ENCODE measurements around the gene ACAP3. TPM values are rescaled to one million over a fixed set of nuclear protein-coding genes. Genes with fewer than 3 reads are reported as not detected.

ACAP3 gene
- total and polyA plus RNA-seq, 4 experiments from 2014 or later, result 5.4 to 65.6 (median 33.3) TPM

DNA sequence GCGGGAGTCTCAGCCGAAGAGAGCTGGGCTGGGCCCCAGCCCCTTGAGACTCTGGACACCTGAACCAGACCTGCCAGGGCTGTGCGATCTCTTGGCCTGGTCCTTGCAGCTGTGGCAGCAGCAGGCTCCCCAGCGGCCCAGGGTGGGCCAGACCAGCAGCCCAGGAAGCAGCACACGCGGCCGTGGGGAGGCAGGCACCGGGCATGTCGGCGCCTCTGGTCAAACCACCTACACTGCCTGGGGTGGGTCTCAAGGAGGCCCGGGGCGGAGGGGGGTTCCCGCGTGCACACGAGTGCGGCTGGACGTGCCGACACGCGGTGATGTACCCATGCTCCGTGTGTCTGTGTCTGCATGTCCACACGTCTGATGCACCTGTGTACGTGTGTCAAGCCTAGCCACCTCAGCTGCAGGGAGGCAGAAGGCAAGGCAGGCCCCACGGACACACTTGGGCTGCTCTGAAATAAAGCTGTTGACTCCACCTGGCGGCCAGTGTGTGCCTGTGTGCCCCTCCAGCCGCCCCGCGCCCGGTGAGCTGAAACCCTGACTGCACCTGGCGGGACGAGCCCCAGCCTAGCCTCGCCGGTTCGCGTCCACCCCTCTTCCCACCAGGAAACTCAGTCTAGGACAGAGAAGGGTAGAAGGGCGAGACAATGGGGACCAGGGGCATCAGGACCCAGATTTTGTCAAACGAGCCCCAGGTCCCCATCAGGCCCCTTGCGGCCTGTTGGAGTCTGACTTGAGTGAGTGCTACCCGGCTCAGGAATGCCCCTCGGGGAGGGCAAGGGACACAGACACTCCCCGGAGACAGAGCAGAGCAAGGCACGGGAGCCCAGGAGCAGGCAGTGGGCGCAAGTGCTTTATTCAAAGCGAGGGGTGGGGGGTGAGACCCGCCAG is 15.9 kb downstream of the ACAP3 start:
- peak overlapping the region in 1 of 7 donors; percentile 16 for H3K27ac Mint-ChIP-seq
- Histone ChIP-seq H3K27me3 (ENCODE audit: insufficient read depth, low read length) (no peaks in the 10 kb centered on the region), H3K27ac (ENCODE audit: low read depth, low read length) (no peak overlapping the region), H3K9me3 (ENCODE audit: control insufficient read depth in 1 of 2, low read length in 2 of 2) (no peaks in the 10 kb centered on the region), H3K36me3 (ENCODE audit: insufficient read depth, low read length) (no peaks in the 10 kb centered on the region), H3K4me1 (ENCODE audit: insufficient read depth, low read length) (no peaks in the 10 kb centered on the region), H3K4me3 (ENCODE audit: low read length in 2 of 2) (no peak overlapping the region)
- H3K27me3 Mint-ChIP-seq, result no peaks in the 10 kb centered on the region
- H3K4me3 Mint-ChIP-seq, result no peak overlapping the region
- ChIA-PET POLR2A (ENCODE audit: partially characterized antibody) (interaction anchor here (0.6 to 1.6 kb wide), 3 partner anchors 14 to 170 kb away, joined by 3 to 9 read pairs (median 3); no protein-coding TSS in a partner anchor), CTCF (ENCODE audit: partially characterized antibody) (interaction anchor here (0.6 to 3.2 kb wide), 7 partner anchors 61 to 307 kb away, joined by 3 to 57 read pairs (median 3); no protein-coding TSS in a partner anchor)
- no peaks in the 10 kb centered on the region for H3K9me3 Mint-ChIP-seq
- no peaks in the 10 kb centered on the region for H3K36me3 Mint-ChIP-seq
- intact Hi-C loops (cut with micrococcal nuclease), result loop anchor here (1.0 to 5.0 kb wide), 2 partner anchors 169 to 309 kb away; partner anchors contain the start of gene PERM1
- peak; percentile 60 to 71 (median 69) for DNase-seq
- H3K4me1 Mint-ChIP-seq, result peaks cover 0 to 3% (median under 1%) of the 10 kb centered on the region in 4 donors

DNA sequence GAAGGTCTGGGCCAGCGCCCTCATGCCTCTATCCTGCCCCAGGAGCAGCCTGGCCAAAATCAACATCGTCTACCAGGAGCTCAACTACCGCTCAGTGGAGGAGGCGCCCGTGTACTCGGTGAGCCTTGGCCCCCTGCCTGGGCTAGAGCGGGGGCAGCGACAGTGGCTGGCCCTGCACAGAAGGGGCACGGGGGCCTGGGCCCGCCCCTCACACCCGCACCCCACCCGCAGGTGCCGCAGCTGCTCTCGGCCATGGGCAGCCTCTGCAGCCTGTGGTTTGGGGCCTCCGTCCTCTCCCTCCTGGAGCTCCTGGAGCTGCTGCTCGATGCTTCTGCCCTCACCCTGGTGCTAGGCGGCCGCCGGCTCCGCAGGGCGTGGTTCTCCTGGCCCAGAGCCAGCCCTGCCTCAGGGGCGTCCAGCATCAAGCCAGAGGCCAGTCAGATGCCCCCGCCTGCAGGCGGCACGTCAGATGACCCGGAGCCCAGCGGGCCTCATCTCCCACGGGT is 16.7 kb downstream of the ACAP3 start:
- Mint-ChIP-seq H3K27me3 (no peaks in the 10 kb centered on the region), H3K4me3 (no peak overlapping the region), H3K36me3 (no peaks in the 10 kb centered on the region), H3K4me1 (peaks cover 0 to 3% (median under 1%) of the 10 kb centered on the region in 4 donors), H3K27ac (no peak overlapping the region), H3K9me3 (no peaks in the 10 kb centered on the region)
- intact Hi-C loops (cut with micrococcal nuclease), result loop anchor here (5.0 kb wide), 1 partner anchor 309 kb away; the partner anchor contains the start of gene PERM1
- H3K36me3 ChIP-seq (ENCODE audit: insufficient read depth, low read length), result no peaks in the 10 kb centered on the region
- peak in 1 of 5 donors; percentile 14 for DNase-seq
- H3K9me3 ChIP-seq (ENCODE audit: control insufficient read depth in 1 of 2, low read length in 2 of 2), result no peaks in the 10 kb centered on the region
- H3K4me1 ChIP-seq (ENCODE audit: insufficient read depth, low read length), result no peaks in the 10 kb centered on the region
- CTCF ChIA-PET (ENCODE audit: partially characterized antibody), result interaction anchor here (0.7 to 3.2 kb wide), 7 partner anchors 9 to 307 kb away, joined by 3 to 57 read pairs (median 3); no protein-coding TSS in a partner anchor
- POLR2A ChIA-PET (ENCODE audit: partially characterized antibody), result interaction anchor here (0.6 to 1.6 kb wide), 4 partner anchors 14 to 169 kb away, joined by 3 to 9 read pairs (median 3); partner anchors contain the start of gene UBE2J2
- H3K4me3 ChIP-seq (ENCODE audit: low read length in 2 of 2), result no peak overlapping the region
- H3K27ac ChIP-seq (ENCODE audit: low read depth, low read length), result no peak overlapping the region
- no peaks in the 10 kb centered on the region for H3K27me3 ChIP-seq (ENCODE audit: insufficient read depth, low read length)

DNA sequence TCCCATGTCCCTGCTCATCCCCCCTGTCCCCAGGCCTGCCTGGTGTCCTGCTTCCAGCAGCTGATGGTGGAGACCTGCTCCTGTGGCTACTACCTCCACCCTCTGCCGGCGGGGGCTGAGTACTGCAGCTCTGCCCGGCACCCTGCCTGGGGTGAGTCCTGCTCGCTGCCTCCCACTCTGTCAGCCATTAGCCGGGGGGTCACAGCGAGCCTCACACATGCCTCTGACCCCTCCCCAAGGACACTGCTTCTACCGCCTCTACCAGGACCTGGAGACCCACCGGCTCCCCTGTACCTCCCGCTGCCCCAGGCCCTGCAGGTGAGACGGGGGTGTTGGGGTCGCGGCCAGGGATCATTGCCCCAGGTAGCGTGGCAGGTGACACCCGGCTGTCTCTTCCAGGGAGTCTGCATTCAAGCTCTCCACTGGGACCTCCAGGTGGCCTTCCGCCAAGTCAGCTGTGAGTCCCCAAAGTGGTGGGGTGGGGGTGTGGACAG is 17.4 kb downstream of the ACAP3 start:
- peaks cover 0 to 3% (median under 1%) of the 10 kb centered on the region in 4 donors for H3K4me1 Mint-ChIP-seq
- no peaks in the 10 kb centered on the region for H3K9me3 Mint-ChIP-seq
- H3K27me3 Mint-ChIP-seq, result no peaks in the 10 kb centered on the region
- H3K27ac Mint-ChIP-seq, result no peak overlapping the region
- ChIA-PET CTCF (ENCODE audit: partially characterized antibody) (interaction anchor here (0.7 to 3.2 kb wide), 4 partner anchors 8 to 306 kb away, joined by 3 to 57 read pairs (median 4); no protein-coding TSS in a partner anchor), POLR2A (ENCODE audit: partially characterized antibody) (interaction anchor here (0.7 kb wide), 1 partner anchor 17 kb away, joined by 3 read pairs; the partner anchor contains the start of gene UBE2J2)
- Histone ChIP-seq H3K27me3 (ENCODE audit: insufficient read depth, low read length) (no peaks in the 10 kb centered on the region), H3K4me3 (ENCODE audit: low read length in 2 of 2) (no peak overlapping the region), H3K4me1 (ENCODE audit: insufficient read depth, low read length) (no peaks in the 10 kb centered on the region), H3K9me3 (ENCODE audit: control insufficient read depth in 1 of 2, low read length in 2 of 2) (no peaks in the 10 kb centered on the region), H3K36me3 (ENCODE audit: insufficient read depth, low read length) (no peaks in the 10 kb centered on the region), H3K27ac (ENCODE audit: low read depth, low read length) (no peak overlapping the region)
- peak; percentile 40 to 71 (median 56) for DNase-seq
- H3K4me3 Mint-ChIP-seq, result no peak overlapping the region
- intact Hi-C loops (cut with micrococcal nuclease), result loop anchor here (5.0 kb wide), 1 partner anchor 308 kb away; the partner anchor contains the start of gene PERM1
- no peaks in the 10 kb centered on the region for H3K36me3 Mint-ChIP-seq

GRCh38 chr1:1287288-1288110 is 20.2 kb downstream of the ACAP3 start:
- no peaks in the 10 kb centered on the region for H3K27me3 Mint-ChIP-seq
- Histone ChIP-seq H3K36me3 (ENCODE audit: insufficient read depth, low read length) (no peaks in the 10 kb centered on the region), H3K27me3 (ENCODE audit: insufficient read depth, low read length) (no peaks in the 10 kb centered on the region), H3K4me1 (ENCODE audit: insufficient read depth, low read length) (no peaks in the 10 kb centered on the region), H3K9me3 (ENCODE audit: control insufficient read depth in 1 of 2, low read length in 2 of 2) (no peaks in the 10 kb centered on the region), H3K4me3 (ENCODE audit: low read length in 2 of 2) (no peak overlapping the region), H3K27ac (ENCODE audit: low read depth, low read length) (no peak overlapping the region)
- ChIA-PET CTCF (ENCODE audit: partially characterized antibody) (interaction anchor here (1.2 to 2.1 kb wide), 2 partner anchors 12 to 165 kb away, joined by 3 to 6 read pairs; no protein-coding TSS in a partner anchor), POLR2A (ENCODE audit: partially characterized antibody) (no interaction called here)
- H3K36me3 Mint-ChIP-seq, result no peaks in the 10 kb centered on the region
- no peak overlapping the region for H3K27ac Mint-ChIP-seq
- H3K4me3 Mint-ChIP-seq, result no peak overlapping the region
- H3K4me1 Mint-ChIP-seq, result peaks cover 0 to 4% (median under 1%) of the 10 kb centered on the region in 4 donors
- intact Hi-C loops (cut with micrococcal nuclease), result no loop called here
- DNase-seq, result peak in 1 of 5 donors; percentile 22
- no peaks in the 10 kb centered on the region for H3K9me3 Mint-ChIP-seq

- H3K4me1 ChIP-seq (ENCODE audit: insufficient read depth, low read length), result no peaks in the 10 kb centered on the region
- H3K4me1 Mint-ChIP-seq, result peaks cover 0 to 1% (median 0%) of the 10 kb centered on the region in 4 donors
- no peaks in the 10 kb centered on the region for H3K36me3 ChIP-seq (ENCODE audit: insufficient read depth, low read length)
- intact Hi-C loops (cut with micrococcal nuclease), result no loop called here
- H3K4me3 Mint-ChIP-seq, result no peak overlapping the region
- peak in 1 of 5 donors; percentile 24 for DNase-seq
- POLR2A ChIA-PET (ENCODE audit: partially characterized antibody), result no interaction called here
- no peaks in the 10 kb centered on the region for H3K9me3 ChIP-seq (ENCODE audit: control insufficient read depth in 1 of 2, low read length in 2 of 2)
- H3K27me3 Mint-ChIP-seq, result no peaks in the 10 kb centered on the region
- H3K4me3 ChIP-seq (ENCODE audit: low read length in 2 of 2), result no peak overlapping the region
- no peak overlapping the region for H3K27ac ChIP-seq (ENCODE audit: low read depth, low read length)
- CTCF ChIA-PET (ENCODE audit: partially characterized antibody), result interaction anchor here (1.2 to 2.1 kb wide), 2 partner anchors 13 to 164 kb away, joined by 3 to 6 read pairs; no protein-coding TSS in a partner anchor
- no peaks in the 10 kb centered on the region for H3K27me3 ChIP-seq (ENCODE audit: insufficient read depth, low read length)
- H3K27ac Mint-ChIP-seq, result no peak overlapping the region
- H3K36me3 Mint-ChIP-seq, result no peaks in the 10 kb centered on the region
- H3K9me3 Mint-ChIP-seq, result no peaks in the 10 kb centered on the region
These were observed 21.1 kb downstream of the ACAP3 start for GRCh38 chr1:1286313-1287261.
